Endothelial cell of umbilical vein (primary cell): Measurements from ENCODE around the gene TSPAN18.

Experiments
- CTCF ChIP-seq, 2 donors: IDR thresholded peaks; 1 replicate in 1 of 2; 2 replicates in 1 of 2; pipeline ENCODE4 v1.5.1; 2011; ENCODE audit warnings: low read length in 2 of 2, mild to moderate bottlenecking in 2 of 2, moderate library complexity in 2 of 2, control low read depth in 1 of 2, inconsistent platforms in 1 of 2, low read depth in 1 of 2; ENCODE audit not compliant: insufficient read depth in 1 of 2; ENCODE audit errors: extremely low read depth in 1 of 2
- EZH2 ChIP-seq: IDR thresholded peaks from 2 replicates; pipeline ENCODE4 v1.6.1; 2012; ENCODE audit warnings: borderline replicate concordance, low read depth, mild to moderate bottlenecking, moderate library complexity, low read length, inconsistent platforms; ENCODE audit not compliant: severe bottlenecking
- FOS ChIP-seq: IDR thresholded peaks from 2 replicates; pipeline ENCODE4 v1.6.1; 2011; ENCODE audit warnings: mild to moderate bottlenecking, low read length, moderate library complexity, borderline replicate concordance; ENCODE audit not compliant: insufficient read depth
- GATA2 ChIP-seq: IDR thresholded peaks from 2 replicates; pipeline ENCODE4 v1.7.0; 2011; ENCODE audit warnings: low read depth, mild to moderate bottlenecking, moderate library complexity, mixed read lengths, low read length; ENCODE audit not compliant: insufficient read length, insufficient read depth
- JUN ChIP-seq: IDR thresholded peaks from 2 replicates; pipeline ENCODE4 v1.6.1; 2011; ENCODE audit warnings: borderline replicate concordance, low read depth; ENCODE audit not compliant: insufficient read length, insufficient read depth
- MYC ChIP-seq: IDR thresholded peaks from one replicate; pipeline ENCODE4 v1.6.1; 2011; ENCODE audit warnings: mild to moderate bottlenecking, low read depth, low read length
- POLR2A ChIP-seq: IDR thresholded peaks from 2 replicates; pipeline ENCODE4 v1.6.1; 2012; ENCODE audit warnings: low read depth, mild to moderate bottlenecking, control low read depth, low read length
- POLR2AphosphoS5 ChIP-seq: IDR thresholded peaks from 2 replicates; pipeline ENCODE4 v1.6.1; 2012; ENCODE audit warnings: low read depth, mild to moderate bottlenecking, control low read depth, low read length, moderate library complexity; ENCODE audit not compliant: insufficient read depth
- TF ChIP-seq, protein P1 (sequence below): IDR thresholded peaks from 2 replicates; pipeline ENCODE4 v1.6.1; 2011; ENCODE audit not compliant: insufficient read depth, insufficient read length

DNA sequence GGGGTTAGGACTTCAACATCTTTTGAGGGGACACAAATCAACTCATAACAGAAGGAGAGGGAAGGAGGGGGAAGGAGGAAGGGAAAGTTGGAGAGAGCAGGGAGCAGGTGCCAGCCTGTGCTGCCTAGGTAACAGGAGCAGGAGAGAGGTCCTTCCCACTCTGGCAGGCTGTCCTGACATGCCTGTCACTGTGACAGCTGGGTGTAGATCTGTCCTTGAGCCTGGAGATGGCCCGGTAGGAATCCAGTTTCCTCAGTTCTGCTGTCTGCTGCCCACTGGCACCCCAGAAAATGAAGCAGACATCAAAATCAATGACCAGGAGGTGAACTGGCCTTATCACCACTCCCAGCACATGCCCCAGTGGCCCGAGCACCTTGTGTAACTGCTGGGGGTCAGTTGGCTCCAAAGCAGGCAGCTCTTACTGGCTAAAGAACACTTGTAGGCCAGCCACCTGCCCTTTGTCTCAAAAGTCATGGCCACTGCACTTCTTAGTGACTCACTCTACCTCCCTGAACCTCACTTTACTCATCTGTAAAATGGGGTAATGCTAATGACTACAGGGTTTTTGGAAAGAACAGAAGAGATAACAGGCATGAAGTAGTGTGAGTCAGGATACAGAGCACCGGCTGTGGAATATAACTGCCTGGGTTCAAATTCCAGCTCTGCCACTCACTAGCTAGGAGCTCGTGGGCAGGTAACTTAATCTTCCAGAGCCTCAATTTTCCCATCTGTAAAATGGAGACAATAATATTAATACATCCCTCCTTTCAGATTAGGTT, 8.0 kb upstream of the TSPAN18 start:
- TF ChIP-seq CTCF (IDR thresholded peaks at IDR 0.05; ENCODE audit: extremely low read depth in 1 of 2, insufficient read depth in 1 of 2, low read depth in 1 of 2, low read length in 2 of 2) (no peak), POLR2A (no peak), POLR2AphosphoS5 (no peak), JUN (no peak), EZH2 (no peak), FOS (no peak), MYC (no peak), GATA2 (no peak)
- TF ChIP-seq, protein P1, sequence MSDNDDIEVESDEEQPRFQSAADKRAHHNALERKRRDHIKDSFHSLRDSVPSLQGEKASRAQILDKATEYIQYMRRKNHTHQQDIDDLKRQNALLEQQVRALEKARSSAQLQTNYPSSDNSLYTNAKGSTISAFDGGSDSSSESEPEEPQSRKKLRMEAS = no peak
